ENCODE measurements around the gene KCNG2.

Gene KCNG2

GRCh38 chr18:79945118-79946042 lies 147.6 kb downstream of the KCNG2 start:
- no peak for DNase-seq

GRCh38 chr18:79947054-79947755 lies 149.5 kb downstream of the KCNG2 start:
- DNase-seq, result no peak

GRCh38 chr18:79947881-79948610 lies 150.3 kb downstream of the KCNG2 start:
- DNase-seq, result no peak

- DNase-seq, result no peak
These were observed 151.1 kb downstream of the KCNG2 start for GRCh38 chr18:79948719-79949411.
